Embryonic facial prominence (tissue), 1 donor: Measurements from ENCODE around the gene CAP1.
"Not testable (repeated sequence)": the region's sequence is repeated elsewhere in the genome, so short reads cannot be mapped to it uniquely, and the experiment has no call there.

Source experiments
- DNase-seq: peaks from one replicate; pipeline ENCODE4 v3.0.0-alpha.2; 2016; ENCODE audit errors: extremely low spot score

Gene CAP1

GRCh38 chr1:40030528-40031135, 9.9 kb upstream of the CAP1 start:
- no peak for DNase-seq

GRCh38 chr1:40032240-40032891, 8.2 kb upstream of the CAP1 start:
- peak; percentile 45 for DNase-seq

GRCh38 chr1:40034869-40035268, 5.7 kb upstream of the CAP1 start:
- no peak for DNase-seq

GRCh38 chr1:40036574-40036973, 4.0 kb upstream of the CAP1 start:
- no peak for DNase-seq

- DNase-seq: not testable (repeated sequence)
Measured at GRCh38 chr1:40037254-40037653, 3.3 kb upstream of the CAP1 start.

GRCh38 chr1:40038697-40039096, 1.8 kb upstream of the CAP1 start:
- DNase-seq: no peak

GRCh38 chr1:40039245-40039756, 1.2 kb upstream of the CAP1 start:
- DNase-seq: peak; percentile 12

- peak; percentile 13 for DNase-seq
Measured at GRCh38 chr1:40039757-40040510, 595 bp upstream of the CAP1 start.

GRCh38 chr1:40041466-40041838, 923 bp downstream of the CAP1 start:
- DNase-seq: no peak

- DNase-seq: no peak
Measured at GRCh38 chr1:40042341-40042740, 1.8 kb downstream of the CAP1 start.

- no peak for DNase-seq
Measured at GRCh38 chr1:40044110-40044509, 3.6 kb downstream of the CAP1 start.

GRCh38 chr1:40045182-40045581, 4.7 kb downstream of the CAP1 start:
- no peak for DNase-seq

GRCh38 chr1:40045766-40046165, 5.2 kb downstream of the CAP1 start:
- no peak for DNase-seq

- DNase-seq: no peak
Measured at GRCh38 chr1:40047276-40047675, 6.7 kb downstream of the CAP1 start.

- DNase-seq: no peak
Measured at GRCh38 chr1:40047769-40048168, 7.2 kb downstream of the CAP1 start.

- DNase-seq: no peak
Measured at GRCh38 chr1:40049725-40050124, 9.2 kb downstream of the CAP1 start.

GRCh38 chr1:40050863-40051262, 10.3 kb downstream of the CAP1 start:
- DNase-seq: no peak

- no peak for DNase-seq
Measured at GRCh38 chr1:40053138-40053887, 12.8 kb downstream of the CAP1 start.

- no peak for DNase-seq
Measured at GRCh38 chr1:40056519-40057309, 16.2 kb downstream of the CAP1 start.

GRCh38 chr1:40057310-40058030, 16.9 kb downstream of the CAP1 start:
- DNase-seq: no peak

- DNase-seq: no peak
Measured at GRCh38 chr1:40058097-40058452, 17.5 kb downstream of the CAP1 start.
